ENCODE data around the gene DNAJC9.
A peak's percentile ranks its signal among the peaks of the same experiment; 100 is the strongest.

The DNAJC9 gene

GRCh38 chr10:73220989-73221388, 26.1 kb downstream of the DNAJC9 start:
- TF ChIP-seq CTCF (IDR thresholded peaks at IDR 0.05; ENCODE audit: borderline replicate concordance, extremely low read depth, low read length, poor library complexity, severe bottlenecking) (no peak), EZH2 (IDR thresholded peaks at IDR 0.05; ENCODE audit: borderline replicate concordance, low read depth, low read length, severe bottlenecking) (no peak)
- no peak overlapping the region for H3K9ac ChIP-seq (ENCODE audit: low read depth, low read length)
- no peaks in the 10 kb centered on the region for H3K27me3 ChIP-seq (ENCODE audit: insufficient read depth, low read length, poor library complexity)
- no peak overlapping the region for H3K4me3 ChIP-seq (ENCODE audit: low read depth in 1 of 2, low read length in 2 of 2)
- DNase-seq: no peak
- H3K9me3 ChIP-seq (ENCODE audit: insufficient read depth, low read length, severe bottlenecking): no peaks in the 10 kb centered on the region
- H3K36me3 ChIP-seq (ENCODE audit: insufficient read depth, low read length): peaks cover 18% of the 10 kb centered on the region; the same call in 1 of the 2 replicates
- no peak overlapping the region for H3K4me2 ChIP-seq (ENCODE audit: insufficient read depth, low read length)
- H3K4me1 ChIP-seq (ENCODE audit: insufficient read depth, low read length): no peaks in the 10 kb centered on the region
- H3K27ac ChIP-seq (ENCODE audit: low read length): no peak overlapping the region
- H2AFZ ChIP-seq (ENCODE audit: low read depth, low read length): no peak overlapping the region
- ATAC-seq (ENCODE audit: insufficient read depth, low read depth): no peak
- H4K20me1 ChIP-seq (ENCODE audit: insufficient read depth, low read length): no peaks in the 10 kb centered on the region
- no peaks in the 10 kb centered on the region for H3K79me2 ChIP-seq (ENCODE audit: insufficient read depth, low read length)

- no peak overlapping the region for H2AFZ ChIP-seq (ENCODE audit: low read depth, low read length)
- no peak overlapping the region for H3K4me3 ChIP-seq (ENCODE audit: low read depth in 1 of 2, low read length in 2 of 2)
- no peaks in the 10 kb centered on the region for H4K20me1 ChIP-seq (ENCODE audit: insufficient read depth, low read length)
- no peaks in the 10 kb centered on the region for H3K27me3 ChIP-seq (ENCODE audit: insufficient read depth, low read length, poor library complexity)
- H3K9me3 ChIP-seq (ENCODE audit: insufficient read depth, low read length, severe bottlenecking): no peaks in the 10 kb centered on the region
- no peaks in the 10 kb centered on the region for H3K4me1 ChIP-seq (ENCODE audit: insufficient read depth, low read length)
- no peak overlapping the region for H3K27ac ChIP-seq (ENCODE audit: low read length)
- H3K79me2 ChIP-seq (ENCODE audit: insufficient read depth, low read length): no peaks in the 10 kb centered on the region
- DNase-seq: no peak
- no peak overlapping the region for H3K4me2 ChIP-seq (ENCODE audit: insufficient read depth, low read length)
- ATAC-seq (ENCODE audit: insufficient read depth, low read depth): no peak
- no peak overlapping the region for H3K9ac ChIP-seq (ENCODE audit: low read depth, low read length)
- peaks cover 18% of the 10 kb centered on the region; the same call in 1 of the 2 replicates for H3K36me3 ChIP-seq (ENCODE audit: insufficient read depth, low read length)
- TF ChIP-seq CTCF (IDR thresholded peaks at IDR 0.05; ENCODE audit: borderline replicate concordance, extremely low read depth, low read length, poor library complexity, severe bottlenecking) (no peak), EZH2 (IDR thresholded peaks at IDR 0.05; ENCODE audit: borderline replicate concordance, low read depth, low read length, severe bottlenecking) (no peak)
Observed at GRCh38 chr10:73219384-73219783, 27.7 kb downstream of the DNAJC9 start.

GRCh38 chr10:73218431-73219191, 28.4 kb downstream of the DNAJC9 start:
- Histone ChIP-seq H3K9me3 (ENCODE audit: insufficient read depth, low read length, severe bottlenecking) (no peaks in the 10 kb centered on the region), H3K27me3 (ENCODE audit: insufficient read depth, low read length, poor library complexity) (no peaks in the 10 kb centered on the region), H3K79me2 (ENCODE audit: insufficient read depth, low read length) (no peaks in the 10 kb centered on the region), H2AFZ (ENCODE audit: low read depth, low read length) (no peak overlapping the region), H3K9ac (ENCODE audit: low read depth, low read length) (no peak overlapping the region), H3K4me3 (ENCODE audit: low read depth in 1 of 2, low read length in 2 of 2) (no peak overlapping the region), H3K4me2 (ENCODE audit: insufficient read depth, low read length) (no peak overlapping the region), H3K36me3 (ENCODE audit: insufficient read depth, low read length) (peaks cover 18% of the 10 kb centered on the region; the same call in 1 of the 2 replicates), H3K27ac (ENCODE audit: low read length) (no peak overlapping the region), H3K4me1 (ENCODE audit: insufficient read depth, low read length) (no peaks in the 10 kb centered on the region), H4K20me1 (ENCODE audit: insufficient read depth, low read length) (no peaks in the 10 kb centered on the region)
- no peak for DNase-seq
- ATAC-seq (ENCODE audit: insufficient read depth, low read depth): no peak
- TF ChIP-seq CTCF (IDR thresholded peaks at IDR 0.05; ENCODE audit: borderline replicate concordance, extremely low read depth, low read length, poor library complexity, severe bottlenecking) (peak; percentile 52), EZH2 (IDR thresholded peaks at IDR 0.05; ENCODE audit: borderline replicate concordance, low read depth, low read length, severe bottlenecking) (no peak)

Measured in DND-41 (cell line).